Measurements from ENCODE around the gene URAD.

DNA sequence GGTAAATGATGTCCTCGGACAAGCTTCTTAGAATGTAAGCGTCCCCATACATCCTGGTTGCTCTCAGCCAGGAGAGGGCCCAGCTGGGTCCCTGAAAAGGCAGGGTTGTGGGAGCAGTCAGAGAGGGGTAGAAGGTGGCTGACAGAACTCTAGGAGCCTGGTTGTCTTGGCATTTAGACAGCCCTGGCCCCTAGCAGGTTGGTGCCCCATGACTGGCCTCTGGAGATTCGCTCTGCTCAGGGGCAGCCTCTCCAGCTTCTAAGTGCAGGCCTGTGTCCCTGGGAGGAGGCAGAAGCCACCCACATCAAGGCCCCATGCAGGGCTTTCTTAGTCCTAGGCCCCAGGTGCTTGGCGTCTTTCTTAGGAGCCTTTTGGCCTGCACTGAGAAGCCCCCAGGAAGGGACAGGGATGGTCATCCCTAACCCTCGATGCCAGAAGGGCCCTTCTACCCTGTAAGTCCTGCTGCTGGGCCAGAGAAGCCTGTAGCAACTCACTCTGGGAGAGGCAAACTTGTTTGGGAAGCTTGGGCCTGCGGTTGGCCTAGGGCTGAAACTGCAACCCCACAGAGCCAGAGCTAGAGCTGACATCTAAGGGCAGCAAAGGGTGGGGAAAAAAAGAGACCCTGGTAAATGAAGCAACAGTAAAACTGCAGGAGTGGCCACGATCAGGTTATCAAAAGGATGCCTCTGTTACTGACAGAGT is 16.6 kb downstream of the URAD start:
- TF ChIP-seq, protein P1, sequence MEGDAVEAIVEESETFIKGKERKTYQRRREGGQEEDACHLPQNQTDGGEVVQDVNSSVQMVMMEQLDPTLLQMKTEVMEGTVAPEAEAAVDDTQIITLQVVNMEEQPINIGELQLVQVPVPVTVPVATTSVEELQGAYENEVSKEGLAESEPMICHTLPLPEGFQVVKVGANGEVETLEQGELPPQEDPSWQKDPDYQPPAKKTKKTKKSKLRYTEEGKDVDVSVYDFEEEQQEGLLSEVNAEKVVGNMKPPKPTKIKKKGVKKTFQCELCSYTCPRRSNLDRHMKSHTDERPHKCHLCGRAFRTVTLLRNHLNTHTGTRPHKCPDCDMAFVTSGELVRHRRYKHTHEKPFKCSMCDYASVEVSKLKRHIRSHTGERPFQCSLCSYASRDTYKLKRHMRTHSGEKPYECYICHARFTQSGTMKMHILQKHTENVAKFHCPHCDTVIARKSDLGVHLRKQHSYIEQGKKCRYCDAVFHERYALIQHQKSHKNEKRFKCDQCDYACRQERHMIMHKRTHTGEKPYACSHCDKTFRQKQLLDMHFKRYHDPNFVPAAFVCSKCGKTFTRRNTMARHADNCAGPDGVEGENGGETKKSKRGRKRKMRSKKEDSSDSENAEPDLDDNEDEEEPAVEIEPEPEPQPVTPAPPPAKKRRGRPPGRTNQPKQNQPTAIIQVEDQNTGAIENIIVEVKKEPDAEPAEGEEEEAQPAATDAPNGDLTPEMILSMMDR (IDR thresholded peaks at IDR 0.05; ENCODE audit: borderline replicate concordance, extremely low read depth, low read length, poor library complexity, severe bottlenecking), result no peak
- TF ChIP-seq EZH2 (IDR thresholded peaks at IDR 0.05; ENCODE audit: borderline replicate concordance, low read depth, low read length, severe bottlenecking), result no peak

Measured in DND-41 (cell line).